ENCODE results near the gene OR6F1.

GRCh38 chr1:247741756-247742155 is 25.3 kb upstream of the OR6F1 start:
- TF ChIP-seq CTCF (IDR thresholded peaks at IDR 0.05) (no peak), POLR2A (IDR thresholded peaks at IDR 0.05) (no peak)
